ENCODE results near the gene MYT1. TPM values are rescaled to one million over a fixed set of nuclear protein-coding genes. Genes with fewer than 3 reads are reported as not detected.

The MYT1 gene
- total RNA-seq, 1 experiment from 2014 or later: 2.0 TPM

DNA sequence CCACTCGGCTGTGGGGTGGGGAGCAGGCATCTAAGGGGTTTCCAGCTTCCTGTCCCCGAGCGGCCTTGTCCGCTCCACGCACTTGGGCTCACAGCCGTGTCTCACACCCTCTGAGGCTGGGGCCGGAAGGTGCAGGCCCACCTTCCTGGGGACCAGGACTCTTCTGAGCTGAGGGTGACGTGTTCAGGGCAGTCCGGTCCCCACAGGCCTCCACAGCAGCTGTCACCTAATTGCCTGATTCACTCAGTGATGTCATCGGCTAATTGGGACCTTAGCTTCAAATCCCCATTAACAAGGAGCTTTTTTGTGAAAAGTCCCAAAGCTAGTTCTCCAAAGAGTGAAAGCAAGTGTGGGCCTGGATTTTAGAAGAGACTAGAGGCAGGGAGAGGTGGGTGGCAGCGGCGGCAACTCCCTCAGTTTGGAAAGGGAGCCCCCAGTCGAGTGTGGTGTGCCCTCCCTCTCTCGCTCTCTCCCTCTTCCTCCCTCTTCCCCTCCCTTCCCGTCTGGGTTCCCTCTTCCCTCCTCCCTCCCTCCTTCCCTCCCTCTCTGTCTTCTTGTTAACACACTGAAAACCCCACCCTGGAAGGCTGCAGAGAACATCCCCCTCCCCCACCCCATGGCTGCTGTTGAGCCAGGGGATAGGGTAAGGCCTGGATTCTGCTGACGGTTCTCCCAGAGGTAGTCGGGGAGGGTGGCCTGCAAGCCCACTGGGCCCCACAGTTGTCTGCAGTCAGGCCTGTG lies 39.0 kb downstream of the MYT1 start:
- peaks cover 8% of the 10 kb centered on the region; the same call in 1 of the 2 replicates for H3K9me3 Mint-ChIP-seq
- TF ChIP-seq ZNF121 (CRISPR knock-in tag; IDR thresholded peaks at IDR 0.05) (no peak), NFATC4 (CRISPR knock-in tag; IDR thresholded peaks at IDR 0.05) (no peak), ZNF263 (CRISPR knock-in tag; IDR thresholded peaks at IDR 0.05; ENCODE audit: low read depth) (no peak), ZNF138 (CRISPR knock-in tag; conservative IDR thresholded peaks at IDR 0.05) (no peak), MYBL2 (CRISPR knock-in tag; IDR thresholded peaks at IDR 0.05) (no peak), EMX1 (CRISPR knock-in tag; IDR thresholded peaks at IDR 0.05) (no peak), ZNF396 (CRISPR knock-in tag; IDR thresholded peaks at IDR 0.05; ENCODE audit: borderline replicate concordance) (no peak), GRHL2 (CRISPR knock-in tag; IDR thresholded peaks at IDR 0.05; ENCODE audit: insufficient replicate concordance, severe bottlenecking) (no peak), ZNF416 (CRISPR knock-in tag; IDR thresholded peaks at IDR 0.05) (no peak)
- TF ChIP-seq, protein P1, sequence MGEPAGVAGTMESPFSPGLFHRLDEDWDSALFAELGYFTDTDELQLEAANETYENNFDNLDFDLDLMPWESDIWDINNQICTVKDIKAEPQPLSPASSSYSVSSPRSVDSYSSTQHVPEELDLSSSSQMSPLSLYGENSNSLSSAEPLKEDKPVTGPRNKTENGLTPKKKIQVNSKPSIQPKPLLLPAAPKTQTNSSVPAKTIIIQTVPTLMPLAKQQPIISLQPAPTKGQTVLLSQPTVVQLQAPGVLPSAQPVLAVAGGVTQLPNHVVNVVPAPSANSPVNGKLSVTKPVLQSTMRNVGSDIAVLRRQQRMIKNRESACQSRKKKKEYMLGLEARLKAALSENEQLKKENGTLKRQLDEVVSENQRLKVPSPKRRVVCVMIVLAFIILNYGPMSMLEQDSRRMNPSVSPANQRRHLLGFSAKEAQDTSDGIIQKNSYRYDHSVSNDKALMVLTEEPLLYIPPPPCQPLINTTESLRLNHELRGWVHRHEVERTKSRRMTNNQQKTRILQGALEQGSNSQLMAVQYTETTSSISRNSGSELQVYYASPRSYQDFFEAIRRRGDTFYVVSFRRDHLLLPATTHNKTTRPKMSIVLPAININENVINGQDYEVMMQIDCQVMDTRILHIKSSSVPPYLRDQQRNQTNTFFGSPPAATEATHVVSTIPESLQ (CRISPR knock-in tag; IDR thresholded peaks at IDR 0.05): no peak
- TF ChIP-seq, protein P2, sequence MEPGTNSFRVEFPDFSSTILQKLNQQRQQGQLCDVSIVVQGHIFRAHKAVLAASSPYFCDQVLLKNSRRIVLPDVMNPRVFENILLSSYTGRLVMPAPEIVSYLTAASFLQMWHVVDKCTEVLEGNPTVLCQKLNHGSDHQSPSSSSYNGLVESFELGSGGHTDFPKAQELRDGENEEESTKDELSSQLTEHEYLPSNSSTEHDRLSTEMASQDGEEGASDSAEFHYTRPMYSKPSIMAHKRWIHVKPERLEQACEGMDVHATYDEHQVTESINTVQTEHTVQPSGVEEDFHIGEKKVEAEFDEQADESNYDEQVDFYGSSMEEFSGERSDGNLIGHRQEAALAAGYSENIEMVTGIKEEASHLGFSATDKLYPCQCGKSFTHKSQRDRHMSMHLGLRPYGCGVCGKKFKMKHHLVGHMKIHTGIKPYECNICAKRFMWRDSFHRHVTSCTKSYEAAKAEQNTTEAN (CRISPR knock-in tag; IDR thresholded peaks at IDR 0.05): no peak
- TF ChIP-seq, protein P3, sequence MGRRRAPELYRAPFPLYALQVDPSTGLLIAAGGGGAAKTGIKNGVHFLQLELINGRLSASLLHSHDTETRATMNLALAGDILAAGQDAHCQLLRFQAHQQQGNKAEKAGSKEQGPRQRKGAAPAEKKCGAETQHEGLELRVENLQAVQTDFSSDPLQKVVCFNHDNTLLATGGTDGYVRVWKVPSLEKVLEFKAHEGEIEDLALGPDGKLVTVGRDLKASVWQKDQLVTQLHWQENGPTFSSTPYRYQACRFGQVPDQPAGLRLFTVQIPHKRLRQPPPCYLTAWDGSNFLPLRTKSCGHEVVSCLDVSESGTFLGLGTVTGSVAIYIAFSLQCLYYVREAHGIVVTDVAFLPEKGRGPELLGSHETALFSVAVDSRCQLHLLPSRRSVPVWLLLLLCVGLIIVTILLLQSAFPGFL (CRISPR knock-in tag; IDR thresholded peaks at IDR 0.05; ENCODE audit: borderline replicate concordance): no peak
- TF ChIP-seq, protein P4, sequence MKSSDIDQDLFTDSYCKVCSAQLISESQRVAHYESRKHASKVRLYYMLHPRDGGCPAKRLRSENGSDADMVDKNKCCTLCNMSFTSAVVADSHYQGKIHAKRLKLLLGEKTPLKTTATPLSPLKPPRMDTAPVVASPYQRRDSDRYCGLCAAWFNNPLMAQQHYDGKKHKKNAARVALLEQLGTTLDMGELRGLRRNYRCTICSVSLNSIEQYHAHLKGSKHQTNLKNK (CRISPR knock-in tag; IDR thresholded peaks at IDR 0.05): no peak
- TF ChIP-seq, protein P5, sequence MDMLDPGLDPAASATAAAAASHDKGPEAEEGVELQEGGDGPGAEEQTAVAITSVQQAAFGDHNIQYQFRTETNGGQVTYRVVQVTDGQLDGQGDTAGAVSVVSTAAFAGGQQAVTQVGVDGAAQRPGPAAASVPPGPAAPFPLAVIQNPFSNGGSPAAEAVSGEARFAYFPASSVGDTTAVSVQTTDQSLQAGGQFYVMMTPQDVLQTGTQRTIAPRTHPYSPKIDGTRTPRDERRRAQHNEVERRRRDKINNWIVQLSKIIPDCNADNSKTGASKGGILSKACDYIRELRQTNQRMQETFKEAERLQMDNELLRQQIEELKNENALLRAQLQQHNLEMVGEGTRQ (CRISPR knock-in tag; IDR thresholded peaks at IDR 0.05): no peak
- TF ChIP-seq, protein P6, sequence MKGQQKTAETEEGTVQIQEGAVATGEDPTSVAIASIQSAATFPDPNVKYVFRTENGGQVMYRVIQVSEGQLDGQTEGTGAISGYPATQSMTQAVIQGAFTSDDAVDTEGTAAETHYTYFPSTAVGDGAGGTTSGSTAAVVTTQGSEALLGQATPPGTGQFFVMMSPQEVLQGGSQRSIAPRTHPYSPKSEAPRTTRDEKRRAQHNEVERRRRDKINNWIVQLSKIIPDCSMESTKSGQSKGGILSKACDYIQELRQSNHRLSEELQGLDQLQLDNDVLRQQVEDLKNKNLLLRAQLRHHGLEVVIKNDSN (CRISPR knock-in tag; IDR thresholded peaks at IDR 0.05): no peak
- TF ChIP-seq, protein P7, sequence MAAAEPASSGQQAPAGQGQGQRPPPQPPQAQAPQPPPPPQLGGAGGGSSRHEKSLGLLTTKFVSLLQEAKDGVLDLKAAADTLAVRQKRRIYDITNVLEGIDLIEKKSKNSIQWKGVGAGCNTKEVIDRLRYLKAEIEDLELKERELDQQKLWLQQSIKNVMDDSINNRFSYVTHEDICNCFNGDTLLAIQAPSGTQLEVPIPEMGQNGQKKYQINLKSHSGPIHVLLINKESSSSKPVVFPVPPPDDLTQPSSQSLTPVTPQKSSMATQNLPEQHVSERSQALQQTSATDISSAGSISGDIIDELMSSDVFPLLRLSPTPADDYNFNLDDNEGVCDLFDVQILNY (CRISPR knock-in tag; IDR thresholded peaks at IDR 0.05): no peak
- ChIA-PET CTCF (interaction anchor here (0.8 to 3.8 kb wide), 3 partner anchors 8 to 120 kb away, joined by 3 to 24 read pairs (median 4); no protein-coding TSS in a partner anchor), POLR2A (no interaction called here)
- H3K36me3 Mint-ChIP-seq: peaks cover 7% of the 10 kb centered on the region
- no peak for DNase-seq (ENCODE audit: low spot score)
- H3K27me3 Mint-ChIP-seq (ENCODE audit: low read depth): no peaks in the 10 kb centered on the region
- H3K4me1 Mint-ChIP-seq: no peaks in the 10 kb centered on the region
- H3K27ac Mint-ChIP-seq: no peak overlapping the region
- no peak overlapping the region for H3K4me3 Mint-ChIP-seq
- ATAC-seq: no peak

DNA sequence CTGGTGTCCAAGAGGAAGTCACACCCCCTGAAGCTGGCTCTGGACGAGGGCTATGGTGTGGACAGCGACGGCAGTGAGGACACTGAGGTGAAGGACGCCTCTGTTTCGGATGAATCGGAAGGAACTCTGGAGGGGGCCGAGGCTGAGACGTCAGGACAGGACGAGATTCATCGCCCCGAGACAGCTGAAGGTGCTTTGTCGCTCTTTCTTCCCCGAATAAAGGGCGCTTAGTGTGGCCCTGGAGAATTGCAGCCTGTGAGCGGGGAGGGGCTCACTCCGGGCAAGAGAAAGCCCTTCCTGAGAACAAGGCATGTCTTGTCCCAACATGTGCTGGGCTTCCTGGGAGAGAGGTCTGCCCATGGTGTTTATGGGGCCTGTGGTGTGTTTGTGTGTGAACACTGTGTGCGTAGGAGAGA lies 41.4 kb downstream of the MYT1 start:
- ATAC-seq (no peak), DNase-seq (ENCODE audit: low spot score) (no peak)
- no peaks in the 10 kb centered on the region for H3K27me3 Mint-ChIP-seq (ENCODE audit: low read depth)
- ChIA-PET CTCF (interaction anchor here (1.0 to 3.8 kb wide), 2 partner anchors 18 to 102 kb away, joined by 3 to 24 read pairs; no protein-coding TSS in a partner anchor), POLR2A (no interaction called here)
- H3K27ac Mint-ChIP-seq: peak overlapping the region; percentile 21
- H3K9me3 Mint-ChIP-seq: peaks cover 8% of the 10 kb centered on the region; the same call in 1 of the 2 replicates
- peaks cover 4% of the 10 kb centered on the region for H3K36me3 Mint-ChIP-seq
- H3K4me1 Mint-ChIP-seq: no peaks in the 10 kb centered on the region
- no peak overlapping the region for H3K4me3 Mint-ChIP-seq
- TF ChIP-seq, protein P7 (CRISPR knock-in tag; IDR thresholded peaks at IDR 0.05): no peak
- no peak for TF ChIP-seq SMAD4 (CRISPR knock-in tag; IDR thresholded peaks at IDR 0.05)
- TF ChIP-seq TEAD4 (CRISPR knock-in tag; IDR thresholded peaks at IDR 0.05): no peak
- no peak for TF ChIP-seq CREM (CRISPR knock-in tag; IDR thresholded peaks at IDR 0.05)
- no peak for TF ChIP-seq HMGA2 (CRISPR knock-in tag; IDR thresholded peaks at IDR 0.05)
- no peak for TF ChIP-seq ETV6 (CRISPR knock-in tag; IDR thresholded peaks at IDR 0.05)
- TF ChIP-seq FOXK1 (CRISPR knock-in tag; IDR thresholded peaks at IDR 0.05): no peak
- no peak for TF ChIP-seq JAZF1 (CRISPR knock-in tag; IDR thresholded peaks at IDR 0.05)
- TF ChIP-seq ZBTB21 (CRISPR knock-in tag; IDR thresholded peaks at IDR 0.05; ENCODE audit: borderline replicate concordance): no peak
